ENCODE data around the gene PLVAP. TPM values are rescaled to one million over a fixed set of nuclear protein-coding genes. Genes with fewer than 3 reads are reported as not detected.
"Not testable (repeated sequence)": the region's sequence is repeated elsewhere in the genome, so short reads cannot be mapped to it uniquely, and the experiment has no call there.

The PLVAP gene
- total and polyA plus RNA-seq, 4 donors = 4.0 to 411 (median 195) TPM

- no peaks in the 10 kb centered on the region for H3K36me3 ChIP-seq (ENCODE audit: control insufficient read depth in 1 of 2, insufficient read depth in 2 of 2, low read length in 1 of 2)
- intact Hi-C loops (cut with DNase I) = no loop called here
- no peak for DNase-seq
- H3K27ac ChIP-seq (ENCODE audit: low read depth in 1 of 2, low read length in 2 of 2) = no peak overlapping the region
- H3K27me3 ChIP-seq (ENCODE audit: control insufficient read depth in 1 of 2, insufficient read depth in 2 of 2, low read length in 1 of 2) = no peaks in the 10 kb centered on the region
- no peaks in the 10 kb centered on the region for H3K9me3 ChIP-seq (ENCODE audit: control insufficient read depth, low read length)
- ATAC-seq (ENCODE audit: low FRiP score) = no peak
- no peaks in the 10 kb centered on the region for H3K4me1 ChIP-seq (ENCODE audit: control insufficient read depth in 1 of 2, insufficient read depth in 2 of 2, low read length in 2 of 2)
- no peak overlapping the region for H3K4me3 ChIP-seq (ENCODE audit: low read length in 2 of 2)
- WGBS, 2 donors = 82 to 84% methylated on average over 13 of the region's 13 CpGs
Measured at GRCh38 chr19:17378271-17378670, 1.1 kb upstream of the PLVAP start.

- H3K4me3 ChIP-seq (ENCODE audit: low read length in 2 of 2) = no peak overlapping the region
- no peaks in the 10 kb centered on the region for H3K9me3 ChIP-seq (ENCODE audit: control insufficient read depth, low read length)
- no peak overlapping the region for H3K27ac ChIP-seq (ENCODE audit: low read depth in 1 of 2, low read length in 2 of 2)
- H3K36me3 ChIP-seq (ENCODE audit: control insufficient read depth in 1 of 2, insufficient read depth in 2 of 2, low read length in 1 of 2) = no peaks in the 10 kb centered on the region
- H3K27me3 ChIP-seq (ENCODE audit: control insufficient read depth in 1 of 2, insufficient read depth in 2 of 2, low read length in 1 of 2) = no peaks in the 10 kb centered on the region
- ATAC-seq (ENCODE audit: low FRiP score) = no peak
- intact Hi-C loops (cut with DNase I) = no loop called here
- no peak for DNase-seq
- no peaks in the 10 kb centered on the region for H3K4me1 ChIP-seq (ENCODE audit: control insufficient read depth in 1 of 2, insufficient read depth in 2 of 2, low read length in 2 of 2)
- WGBS, 2 donors = 15 to 16% methylated on average over 8 of the region's 8 CpGs
Measured at GRCh38 chr19:17370026-17370587, 7.0 kb downstream of the PLVAP start.

GRCh38 chr19:17365361-17365760 is 11.8 kb downstream of the PLVAP start:
- Histone ChIP-seq H3K36me3 (ENCODE audit: control insufficient read depth in 1 of 2, insufficient read depth in 2 of 2, low read length in 1 of 2) (no peaks in the 10 kb centered on the region), H3K4me3 (ENCODE audit: low read length in 2 of 2) (no peak overlapping the region), H3K9me3 (ENCODE audit: control insufficient read depth, low read length) (no peaks in the 10 kb centered on the region), H3K27ac (ENCODE audit: low read depth in 1 of 2, low read length in 2 of 2) (no peak overlapping the region), H3K4me1 (ENCODE audit: control insufficient read depth in 1 of 2, insufficient read depth in 2 of 2, low read length in 2 of 2) (no peaks in the 10 kb centered on the region), H3K27me3 (ENCODE audit: control insufficient read depth in 1 of 2, insufficient read depth in 2 of 2, low read length in 1 of 2) (no peaks in the 10 kb centered on the region)
- WGBS, 2 donors = 95 to 97% methylated on average over 22 of the region's 22 CpGs
- DNase-seq (no peak), ATAC-seq (ENCODE audit: low FRiP score) (no peak)
- intact Hi-C loops (cut with DNase I) = no loop called here

- ATAC-seq (ENCODE audit: low FRiP score); H3K4me3 ChIP-seq (ENCODE audit: low read length in 2 of 2); H3K27ac ChIP-seq (ENCODE audit: low read depth in 1 of 2, low read length in 2 of 2); H3K27me3 ChIP-seq (ENCODE audit: control insufficient read depth in 1 of 2, insufficient read depth in 2 of 2, low read length in 1 of 2); intact Hi-C loops (cut with DNase I); DNase-seq; H3K36me3 ChIP-seq (ENCODE audit: control insufficient read depth in 1 of 2, insufficient read depth in 2 of 2, low read length in 1 of 2); H3K4me1 ChIP-seq (ENCODE audit: control insufficient read depth in 1 of 2, insufficient read depth in 2 of 2, low read length in 2 of 2); H3K9me3 ChIP-seq (ENCODE audit: control insufficient read depth, low read length): not testable (repeated sequence)
- WGBS, 2 donors = 86 to 90% methylated on average over 20 of the region's 20 CpGs
Measured at GRCh38 chr19:17363852-17364605, 13.1 kb downstream of the PLVAP start.

DNA sequence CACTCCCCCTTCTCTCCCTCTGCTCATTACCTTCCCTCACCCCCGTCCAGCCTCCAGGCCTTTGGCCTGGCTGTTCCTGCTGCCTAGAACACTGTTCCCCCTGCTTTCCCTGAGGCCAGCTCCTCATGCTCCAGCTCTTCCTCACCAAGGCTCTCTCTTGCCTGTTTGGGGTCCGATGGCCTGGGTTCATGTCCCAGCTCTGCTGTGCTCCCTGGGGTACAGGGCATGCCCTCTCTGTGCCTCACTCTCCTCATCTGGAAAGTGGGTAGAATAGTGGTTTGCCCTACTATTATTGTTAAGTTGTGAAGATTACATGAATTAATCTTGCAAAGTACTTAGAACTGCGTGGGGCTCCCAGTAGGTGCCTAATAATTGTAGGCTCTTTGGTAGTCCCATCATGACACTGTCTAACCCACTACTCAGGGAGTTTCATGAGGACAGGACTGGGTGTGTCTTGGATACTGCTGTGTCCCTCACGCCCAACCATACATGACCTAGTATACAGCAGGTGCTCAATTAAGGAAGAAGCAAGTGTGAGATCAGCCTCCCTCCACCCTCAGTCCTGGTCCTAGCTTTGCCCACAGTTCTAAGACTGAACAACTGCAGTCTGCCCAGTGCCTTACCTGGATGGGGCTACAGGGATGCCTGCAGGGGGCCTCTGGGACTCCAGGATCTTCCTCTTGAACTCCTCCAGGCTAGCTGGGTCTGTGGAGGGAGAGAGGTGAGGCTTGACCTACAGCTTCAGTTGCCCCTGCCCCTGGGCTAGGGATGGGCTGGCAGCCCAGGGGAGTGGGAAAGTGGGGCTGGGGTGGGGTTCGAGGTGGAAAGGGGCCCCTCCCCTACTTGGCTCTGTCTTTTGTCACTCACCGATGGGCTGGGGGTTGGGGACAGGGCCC is 17.0 kb downstream of the PLVAP start:
- intact Hi-C loops (cut with DNase I) = no loop called here
- H3K9me3 ChIP-seq (ENCODE audit: control insufficient read depth, low read length) = no peaks in the 10 kb centered on the region
- no peak overlapping the region for H3K27ac ChIP-seq (ENCODE audit: low read depth in 1 of 2, low read length in 2 of 2)
- no peak for DNase-seq
- H3K27me3 ChIP-seq (ENCODE audit: control insufficient read depth in 1 of 2, insufficient read depth in 2 of 2, low read length in 1 of 2) = no peaks in the 10 kb centered on the region
- ATAC-seq (ENCODE audit: low FRiP score) = no peak
- 81 to 83% methylated on average over 6 of the region's 6 CpGs for WGBS, 2 donors
- no peaks in the 10 kb centered on the region for H3K4me1 ChIP-seq (ENCODE audit: control insufficient read depth in 1 of 2, insufficient read depth in 2 of 2, low read length in 2 of 2)
- no peaks in the 10 kb centered on the region for H3K36me3 ChIP-seq (ENCODE audit: control insufficient read depth in 1 of 2, insufficient read depth in 2 of 2, low read length in 1 of 2)
- no peak overlapping the region for H3K4me3 ChIP-seq (ENCODE audit: low read length in 2 of 2)

- no peaks in the 10 kb centered on the region for H3K4me1 ChIP-seq (ENCODE audit: control insufficient read depth in 1 of 2, insufficient read depth in 2 of 2, low read length in 2 of 2)
- ATAC-seq (ENCODE audit: low FRiP score) = peak; percentile 67
- H3K27me3 ChIP-seq (ENCODE audit: control insufficient read depth in 1 of 2, insufficient read depth in 2 of 2, low read length in 1 of 2) = no peaks in the 10 kb centered on the region
- no peak overlapping the region for H3K27ac ChIP-seq (ENCODE audit: low read depth in 1 of 2, low read length in 2 of 2)
- no peak overlapping the region for H3K4me3 ChIP-seq (ENCODE audit: low read length in 2 of 2)
- intact Hi-C loops (cut with DNase I) = no loop called here
- H3K36me3 ChIP-seq (ENCODE audit: control insufficient read depth in 1 of 2, insufficient read depth in 2 of 2, low read length in 1 of 2) = no peaks in the 10 kb centered on the region
- H3K9me3 ChIP-seq (ENCODE audit: control insufficient read depth, low read length) = no peaks in the 10 kb centered on the region
- 54 to 63% methylated on average over 7 of the region's 7 CpGs for WGBS, 2 donors
- peak; percentile 79 to 88 for DNase-seq
Measured at GRCh38 chr19:17358395-17358794, 18.7 kb downstream of the PLVAP start.

GRCh38 chr19:17357724-17358123 is 19.4 kb downstream of the PLVAP start:
- DNase-seq = no peak
- no peak overlapping the region for H3K4me3 ChIP-seq (ENCODE audit: low read length in 2 of 2)
- no peaks in the 10 kb centered on the region for H3K9me3 ChIP-seq (ENCODE audit: control insufficient read depth, low read length)
- H3K27ac ChIP-seq (ENCODE audit: low read depth in 1 of 2, low read length in 2 of 2) = no peak overlapping the region
- intact Hi-C loops (cut with DNase I) = no loop called here
- WGBS, 2 donors = 80 to 81% methylated on average over 11 of the region's 11 CpGs
- H3K27me3 ChIP-seq (ENCODE audit: control insufficient read depth in 1 of 2, insufficient read depth in 2 of 2, low read length in 1 of 2) = no peaks in the 10 kb centered on the region
- H3K4me1 ChIP-seq (ENCODE audit: control insufficient read depth in 1 of 2, insufficient read depth in 2 of 2, low read length in 2 of 2) = no peaks in the 10 kb centered on the region
- ATAC-seq (ENCODE audit: low FRiP score) = no peak
- H3K36me3 ChIP-seq (ENCODE audit: control insufficient read depth in 1 of 2, insufficient read depth in 2 of 2, low read length in 1 of 2) = no peaks in the 10 kb centered on the region

GRCh38 chr19:17357078-17357666 is 20.0 kb downstream of the PLVAP start:
- DNase-seq = no peak
- no peaks in the 10 kb centered on the region for H3K4me1 ChIP-seq (ENCODE audit: control insufficient read depth in 1 of 2, insufficient read depth in 2 of 2, low read length in 2 of 2)
- ATAC-seq (ENCODE audit: low FRiP score) = no peak
- H3K27ac ChIP-seq (ENCODE audit: low read depth in 1 of 2, low read length in 2 of 2) = no peak overlapping the region
- WGBS, 2 donors = 92 to 93% methylated on average over 7 of the region's 7 CpGs
- no peaks in the 10 kb centered on the region for H3K27me3 ChIP-seq (ENCODE audit: control insufficient read depth in 1 of 2, insufficient read depth in 2 of 2, low read length in 1 of 2)
- intact Hi-C loops (cut with DNase I) = no loop called here
- no peaks in the 10 kb centered on the region for H3K36me3 ChIP-seq (ENCODE audit: control insufficient read depth in 1 of 2, insufficient read depth in 2 of 2, low read length in 1 of 2)
- H3K4me3 ChIP-seq (ENCODE audit: low read length in 2 of 2) = no peak overlapping the region
- H3K9me3 ChIP-seq (ENCODE audit: control insufficient read depth, low read length) = no peaks in the 10 kb centered on the region

Measured in aorta (tissue), 5 donors.